Activated naive CD8-positive, alpha-beta T cell treated with anti-CD3 and anti-CD28 coated beads, Interleukin-2, amount 50 U/mL, for 24 hours (primary cell): ENCODE measurements around the gene TSPAN7.

Source experiments
- ATAC-seq: fragments of 150-1000 bp; cut with Tn5 transposase; one replicate; pipeline ENCODE4 v1.10.0; 2021
- DNase-seq: peaks from one replicate; pipeline ENCODE4 v3.0.0; 2021
- H3K27ac Mint-ChIP-seq: one replicate; pipeline ENCODE4 v1.8.0; 2021; ENCODE audit warnings: mild to moderate bottlenecking, mixed read lengths
- H3K27me3 Mint-ChIP-seq: one replicate; pipeline ENCODE4 v1.8.0; 2021; ENCODE audit warnings: mixed read lengths
- H3K36me3 Mint-ChIP-seq: one replicate; pipeline ENCODE4 v1.8.0; 2021; ENCODE audit warnings: low read depth, mixed read lengths
- H3K4me1 Mint-ChIP-seq: one replicate; pipeline ENCODE4 v1.8.0; 2021; ENCODE audit warnings: mixed read lengths
- H3K4me3 Mint-ChIP-seq: one replicate; pipeline ENCODE4 v1.8.0; 2021; ENCODE audit warnings: mild to moderate bottlenecking, moderate library complexity, mixed read lengths
- H3K9me3 Mint-ChIP-seq: one replicate; pipeline ENCODE4 v1.8.0; 2021; ENCODE audit warnings: mixed read lengths

The TSPAN7 gene

GRCh38 chrX:38646129-38646528 lies 84.8 kb downstream of the TSPAN7 start:
- ATAC-seq, result no peak
- no peaks in the 10 kb centered on the region for H3K9me3 Mint-ChIP-seq
- no peak overlapping the region for H3K4me3 Mint-ChIP-seq
- H3K27me3 Mint-ChIP-seq, result peaks cover 6% of the 10 kb centered on the region
- no peak overlapping the region for H3K27ac Mint-ChIP-seq
- no peak for DNase-seq
- H3K4me1 Mint-ChIP-seq, result no peaks in the 10 kb centered on the region
- no peaks in the 10 kb centered on the region for H3K36me3 Mint-ChIP-seq

- DNase-seq, result no peak
- no peak for ATAC-seq
- Mint-ChIP-seq H3K4me1 (no peaks in the 10 kb centered on the region), H3K27ac (no peak overlapping the region), H3K4me3 (no peak overlapping the region), H3K27me3 (no peaks in the 10 kb centered on the region), H3K9me3 (no peaks in the 10 kb centered on the region), H3K36me3 (no peaks in the 10 kb centered on the region)
Measured at GRCh38 chrX:38649221-38649620, 87.9 kb downstream of the TSPAN7 start.

GRCh38 chrX:38649674-38650647 lies 88.6 kb downstream of the TSPAN7 start:
- Mint-ChIP-seq H3K9me3 (no peaks in the 10 kb centered on the region), H3K36me3 (no peaks in the 10 kb centered on the region), H3K4me3 (no peak overlapping the region), H3K27ac (no peak overlapping the region), H3K27me3 (no peaks in the 10 kb centered on the region), H3K4me1 (no peaks in the 10 kb centered on the region)
- ATAC-seq (no peak), DNase-seq (no peak)

GRCh38 chrX:38651625-38652601 lies 90.6 kb downstream of the TSPAN7 start:
- H3K36me3 Mint-ChIP-seq, result no peaks in the 10 kb centered on the region
- no peaks in the 10 kb centered on the region for H3K27me3 Mint-ChIP-seq
- H3K27ac Mint-ChIP-seq, result no peak overlapping the region
- no peak for DNase-seq
- no peaks in the 10 kb centered on the region for H3K9me3 Mint-ChIP-seq
- H3K4me1 Mint-ChIP-seq, result no peaks in the 10 kb centered on the region
- H3K4me3 Mint-ChIP-seq, result no peak overlapping the region
- ATAC-seq, result no peak

GRCh38 chrX:38652934-38653442 lies 91.6 kb downstream of the TSPAN7 start:
- H3K4me1 Mint-ChIP-seq, result no peaks in the 10 kb centered on the region
- H3K4me3 Mint-ChIP-seq, result no peak overlapping the region
- H3K27me3 Mint-ChIP-seq, result no peaks in the 10 kb centered on the region
- H3K27ac Mint-ChIP-seq, result no peak overlapping the region
- ATAC-seq, result no peak
- H3K9me3 Mint-ChIP-seq, result no peaks in the 10 kb centered on the region
- no peak for DNase-seq
- no peaks in the 10 kb centered on the region for H3K36me3 Mint-ChIP-seq

GRCh38 chrX:38654302-38654701 lies 93.0 kb downstream of the TSPAN7 start:
- no peaks in the 10 kb centered on the region for H3K27me3 Mint-ChIP-seq
- ATAC-seq, result no peak
- H3K9me3 Mint-ChIP-seq, result no peaks in the 10 kb centered on the region
- DNase-seq, result no peak
- H3K36me3 Mint-ChIP-seq, result no peaks in the 10 kb centered on the region
- no peak overlapping the region for H3K27ac Mint-ChIP-seq
- no peak overlapping the region for H3K4me3 Mint-ChIP-seq
- no peaks in the 10 kb centered on the region for H3K4me1 Mint-ChIP-seq

- no peaks in the 10 kb centered on the region for H3K27me3 Mint-ChIP-seq
- H3K27ac Mint-ChIP-seq, result no peak overlapping the region
- H3K4me3 Mint-ChIP-seq, result no peak overlapping the region
- no peaks in the 10 kb centered on the region for H3K36me3 Mint-ChIP-seq
- no peak for ATAC-seq
- H3K9me3 Mint-ChIP-seq, result no peaks in the 10 kb centered on the region
- no peaks in the 10 kb centered on the region for H3K4me1 Mint-ChIP-seq
- no peak for DNase-seq
Measured at GRCh38 chrX:38656350-38656915, 95.1 kb downstream of the TSPAN7 start.

GRCh38 chrX:38657562-38657961 lies 96.2 kb downstream of the TSPAN7 start:
- no peaks in the 10 kb centered on the region for H3K27me3 Mint-ChIP-seq
- H3K4me3 Mint-ChIP-seq, result no peak overlapping the region
- H3K4me1 Mint-ChIP-seq, result no peaks in the 10 kb centered on the region
- no peaks in the 10 kb centered on the region for H3K36me3 Mint-ChIP-seq
- no peaks in the 10 kb centered on the region for H3K9me3 Mint-ChIP-seq
- ATAC-seq (no peak), DNase-seq (no peak)
- no peak overlapping the region for H3K27ac Mint-ChIP-seq

GRCh38 chrX:38660395-38661102 lies 99.2 kb downstream of the TSPAN7 start:
- Mint-ChIP-seq H3K4me3 (no peak overlapping the region), H3K4me1 (no peaks in the 10 kb centered on the region), H3K9me3 (no peaks in the 10 kb centered on the region), H3K27ac (no peak overlapping the region), H3K36me3 (no peaks in the 10 kb centered on the region), H3K27me3 (no peaks in the 10 kb centered on the region)
- no peak for ATAC-seq
- DNase-seq, result no peak

- DNase-seq (no peak), ATAC-seq (no peak)
- Mint-ChIP-seq H3K4me1 (no peaks in the 10 kb centered on the region), H3K36me3 (no peaks in the 10 kb centered on the region), H3K4me3 (no peak overlapping the region), H3K9me3 (no peaks in the 10 kb centered on the region), H3K27ac (no peak overlapping the region), H3K27me3 (no peaks in the 10 kb centered on the region)
Measured at GRCh38 chrX:38661103-38661441, 99.7 kb downstream of the TSPAN7 start.

- Mint-ChIP-seq H3K27ac (no peak overlapping the region), H3K36me3 (no peaks in the 10 kb centered on the region), H3K4me3 (no peak overlapping the region), H3K9me3 (no peaks in the 10 kb centered on the region), H3K4me1 (no peaks in the 10 kb centered on the region), H3K27me3 (no peaks in the 10 kb centered on the region)
- ATAC-seq (no peak), DNase-seq (no peak)
Measured at GRCh38 chrX:38661561-38661960, 100.2 kb downstream of the TSPAN7 start.

- H3K27ac Mint-ChIP-seq, result no peak overlapping the region
- no peak for DNase-seq
- no peak for ATAC-seq
- no peak overlapping the region for H3K4me3 Mint-ChIP-seq
- H3K4me1 Mint-ChIP-seq, result no peaks in the 10 kb centered on the region
- no peaks in the 10 kb centered on the region for H3K36me3 Mint-ChIP-seq
- H3K27me3 Mint-ChIP-seq, result no peaks in the 10 kb centered on the region
- H3K9me3 Mint-ChIP-seq, result no peaks in the 10 kb centered on the region
Measured at GRCh38 chrX:38662640-38663039, 101.3 kb downstream of the TSPAN7 start.

GRCh38 chrX:38664285-38664684 lies 102.9 kb downstream of the TSPAN7 start:
- no peak for ATAC-seq
- no peaks in the 10 kb centered on the region for H3K27me3 Mint-ChIP-seq
- H3K36me3 Mint-ChIP-seq, result no peaks in the 10 kb centered on the region
- no peaks in the 10 kb centered on the region for H3K9me3 Mint-ChIP-seq
- no peak for DNase-seq
- H3K4me3 Mint-ChIP-seq, result no peak overlapping the region
- no peak overlapping the region for H3K27ac Mint-ChIP-seq
- H3K4me1 Mint-ChIP-seq, result no peaks in the 10 kb centered on the region

- no peak for DNase-seq
- Mint-ChIP-seq H3K4me3 (no peak overlapping the region), H3K9me3 (no peaks in the 10 kb centered on the region), H3K4me1 (no peaks in the 10 kb centered on the region), H3K27ac (no peak overlapping the region), H3K27me3 (no peaks in the 10 kb centered on the region), H3K36me3 (no peaks in the 10 kb centered on the region)
- ATAC-seq, result no peak
Measured at GRCh38 chrX:38666909-38667308, 105.6 kb downstream of the TSPAN7 start.
